Progenitor cell of endocrine pancreas (in vitro differentiated cells): ENCODE measurements around the gene N4BP3. TPM values are rescaled to one million over a fixed set of nuclear protein-coding genes. Genes with fewer than 3 reads are reported as not detected.

Experiments
- DNase-seq: peaks from one replicate; pipeline ENCODE4 v3.0.0; 2021; ENCODE audit warnings: low spot score; ENCODE audit not compliant: unreplicated experiment
- H3K27ac Mint-ChIP-seq: 2 replicates; pipeline ENCODE4 v1.8.0; 2021; ENCODE audit warnings: mild to moderate bottlenecking, moderate library complexity, mixed read lengths
- H3K27me3 Mint-ChIP-seq: 2 replicates; pipeline ENCODE4 v1.8.0; 2021; ENCODE audit warnings: mixed read lengths
- H3K36me3 Mint-ChIP-seq: 2 replicates; pipeline ENCODE4 v1.8.0; 2022; ENCODE audit warnings: mixed read lengths; ENCODE audit not compliant: insufficient read depth
- H3K4me1 Mint-ChIP-seq: 2 replicates; pipeline ENCODE4 v1.8.0; 2021; ENCODE audit warnings: low read depth, mixed read lengths
- H3K4me3 Mint-ChIP-seq: 2 replicates; pipeline ENCODE4 v1.8.0; 2021; ENCODE audit warnings: low read depth, mild to moderate bottlenecking, moderate library complexity, mixed read lengths
- H3K9me3 Mint-ChIP-seq: 2 replicates; pipeline ENCODE4 v1.8.0; 2021; ENCODE audit warnings: low read depth, mixed read lengths
- total RNA-seq: library from RNA; stranded (reverse); gene quantifications from 2 replicates; pipeline ENCODE4 v1.2.1, GENCODE V29; 2021
- TF ChIP-seq, protein P1 (sequence below): fragments of 200-600 bp; sonication (generic); IDR thresholded peaks from one replicate; pipeline ENCODE4 v1.5.0; 2021; ENCODE audit warnings: antibody characterized with exemption, mild to moderate bottlenecking; ENCODE audit not compliant: unreplicated experiment

N4BP3 gene
- total RNA-seq, 1 donor from 2014 or later = 1.9 TPM

- peaks cover 14% of the 10 kb centered on the region for H3K4me1 Mint-ChIP-seq
- no peaks in the 10 kb centered on the region for H3K9me3 Mint-ChIP-seq
- peaks cover 16% of the 10 kb centered on the region for H3K27me3 Mint-ChIP-seq
- no peak overlapping the region for H3K4me3 Mint-ChIP-seq
- TF ChIP-seq, protein P1, sequence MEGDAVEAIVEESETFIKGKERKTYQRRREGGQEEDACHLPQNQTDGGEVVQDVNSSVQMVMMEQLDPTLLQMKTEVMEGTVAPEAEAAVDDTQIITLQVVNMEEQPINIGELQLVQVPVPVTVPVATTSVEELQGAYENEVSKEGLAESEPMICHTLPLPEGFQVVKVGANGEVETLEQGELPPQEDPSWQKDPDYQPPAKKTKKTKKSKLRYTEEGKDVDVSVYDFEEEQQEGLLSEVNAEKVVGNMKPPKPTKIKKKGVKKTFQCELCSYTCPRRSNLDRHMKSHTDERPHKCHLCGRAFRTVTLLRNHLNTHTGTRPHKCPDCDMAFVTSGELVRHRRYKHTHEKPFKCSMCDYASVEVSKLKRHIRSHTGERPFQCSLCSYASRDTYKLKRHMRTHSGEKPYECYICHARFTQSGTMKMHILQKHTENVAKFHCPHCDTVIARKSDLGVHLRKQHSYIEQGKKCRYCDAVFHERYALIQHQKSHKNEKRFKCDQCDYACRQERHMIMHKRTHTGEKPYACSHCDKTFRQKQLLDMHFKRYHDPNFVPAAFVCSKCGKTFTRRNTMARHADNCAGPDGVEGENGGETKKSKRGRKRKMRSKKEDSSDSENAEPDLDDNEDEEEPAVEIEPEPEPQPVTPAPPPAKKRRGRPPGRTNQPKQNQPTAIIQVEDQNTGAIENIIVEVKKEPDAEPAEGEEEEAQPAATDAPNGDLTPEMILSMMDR = no peak
- no peak overlapping the region for H3K27ac Mint-ChIP-seq
- H3K36me3 Mint-ChIP-seq = no peaks in the 10 kb centered on the region
- no peak for DNase-seq
These were observed 4.8 kb downstream of the N4BP3 start for GRCh38 chr5:178117923-178118701.

DNA sequence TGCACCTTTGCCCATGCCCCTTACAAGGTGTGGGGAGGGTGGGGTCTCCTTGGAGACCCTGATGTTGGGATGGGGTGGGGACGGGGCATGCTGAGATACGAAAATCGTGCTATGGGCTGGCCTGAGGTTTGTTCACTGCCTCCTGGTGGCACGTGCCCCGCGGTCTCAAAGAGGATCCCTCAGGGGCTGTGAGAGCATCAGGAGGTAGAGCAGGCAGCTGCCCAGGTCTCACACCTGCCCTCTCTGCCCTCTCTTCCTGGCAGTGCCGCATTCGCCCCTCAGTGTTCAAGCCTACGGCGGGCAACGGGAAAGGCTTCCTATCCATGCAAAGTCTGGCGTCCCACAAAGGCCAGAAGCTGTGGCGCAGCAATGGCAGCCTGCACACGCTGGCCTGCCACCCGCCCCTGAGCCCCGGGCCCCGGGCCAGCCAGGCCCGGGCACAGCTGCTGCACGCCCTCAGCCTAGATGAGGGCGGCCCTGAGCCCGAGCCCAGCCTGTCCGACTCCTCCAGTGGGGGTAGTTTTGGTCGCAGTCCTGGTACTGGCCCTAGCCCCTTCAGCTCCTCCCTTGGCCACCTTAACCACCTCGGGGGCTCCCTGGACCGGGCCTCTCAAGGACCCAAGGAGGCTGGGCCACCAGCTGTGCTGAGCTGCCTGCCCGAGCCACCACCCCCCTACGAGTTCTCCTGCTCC, 6.7 kb downstream of the N4BP3 start:
- TF ChIP-seq, protein P1 = no peak
- H3K36me3 Mint-ChIP-seq = no peaks in the 10 kb centered on the region
- no peaks in the 10 kb centered on the region for H3K9me3 Mint-ChIP-seq
- H3K4me1 Mint-ChIP-seq = peaks cover 7% of the 10 kb centered on the region
- DNase-seq = no peak
- no peak overlapping the region for H3K4me3 Mint-ChIP-seq
- H3K27me3 Mint-ChIP-seq = peaks cover 8% of the 10 kb centered on the region
- no peak overlapping the region for H3K27ac Mint-ChIP-seq

- no peak overlapping the region for H3K4me3 Mint-ChIP-seq
- H3K27ac Mint-ChIP-seq = no peak overlapping the region
- DNase-seq = peak; percentile 25
- H3K9me3 Mint-ChIP-seq = no peaks in the 10 kb centered on the region
- peaks cover 4% of the 10 kb centered on the region for H3K27me3 Mint-ChIP-seq
- TF ChIP-seq, protein P1 = peak; percentile 57
- peaks cover 3% of the 10 kb centered on the region for H3K4me1 Mint-ChIP-seq
- no peaks in the 10 kb centered on the region for H3K36me3 Mint-ChIP-seq
These were observed 7.5 kb downstream of the N4BP3 start for GRCh38 chr5:178120607-178121357.

- no peak for DNase-seq
- TF ChIP-seq, protein P1 = no peak
- no peaks in the 10 kb centered on the region for H3K9me3 Mint-ChIP-seq
These were observed 8.3 kb downstream of the N4BP3 start for GRCh38 chr5:178121391-178122276.

More at GRCh38 chr5:178121391-178122276, 8.3 kb downstream of the N4BP3 start:
- no peaks in the 10 kb centered on the region for H3K4me1 Mint-ChIP-seq
- no peaks in the 10 kb centered on the region for H3K36me3 Mint-ChIP-seq
- no peak overlapping the region for H3K4me3 Mint-ChIP-seq
- H3K27ac Mint-ChIP-seq = no peak overlapping the region
- no peaks in the 10 kb centered on the region for H3K27me3 Mint-ChIP-seq
